ENCODE data around the gene PNPLA7. TPM values are rescaled to one million over a fixed set of nuclear protein-coding genes. Genes with fewer than 3 reads are reported as not detected.

The PNPLA7 gene
- total and polyA plus RNA-seq, 2 of the 13 experiments (the other 11 are each of a cell fraction or from before 2014, with no cell fraction given) = 0.42 to 1.5 TPM

- Histone ChIP-seq H2AFZ (ENCODE audit: low read length) (no peak overlapping the region), H3K9me3 (ENCODE audit: low read length) (no peaks in the 10 kb centered on the region), H4K20me1 (ENCODE audit: insufficient read depth, low read length) (peaks cover 5% of the 10 kb centered on the region; the same call in 1 of the 2 replicates), H3K27ac (ENCODE audit: extremely low read length, insufficient read depth, low read length) (peak overlapping the region; percentile 58), H3K79me2 (ENCODE audit: insufficient read depth, low read length) (peaks cover 14% of the 10 kb centered on the region), H3K4me3 (replicated peaks in 1 of 3; ENCODE audit: insufficient read depth in 1 of 3, low read depth in 2 of 3, low read length in 3 of 3) (peak overlapping the region in 1 of 3 experiments; percentile 51; a peak in 1 of 6 replicates), H3K27me3 (ENCODE audit: control insufficient read depth in 1 of 2, insufficient read depth in 2 of 2, low read length in 2 of 2) (no peaks in the 10 kb centered on the region; a peak in 1 of 5 replicates), H3K4me2 (ENCODE audit: low read depth, low read length) (peak overlapping the region; percentile 66), H3K9ac (ENCODE audit: insufficient read depth, low read depth, low read length) (no peak overlapping the region), H3K4me1 (ENCODE audit: insufficient read depth, low read length) (peaks cover 69% of the 10 kb centered on the region), H3K36me3 (replicated peaks in 1 of 2; ENCODE audit: control insufficient read depth in 1 of 2, insufficient read depth in 2 of 2, low read length in 2 of 2) (peaks cover under 1% of the 10 kb centered on the region in 2 experiments; a peak in 2 of 5 replicates)
- intact Hi-C loops (cut with micrococcal nuclease; ENCODE audit: unreplicated experiment) (no loop called here), in situ Hi-C loops (cut with HindIII; ENCODE audit: extremely low pct_ligation_motif_present, low pct_unique_long_range_greater_than_20kb) (no loop called here)
- WGBS (ENCODE audit: low lambda C conversion rate) = 96% methylated on average over 21 of the region's 25 CpGs
- DNase-seq (ENCODE audit: low spot score) (no peak), FAIRE-seq (no peak), ATAC-seq (no peak)
- POLR2A ChIA-PET = interaction anchor here (1.3 kb wide), 1 partner anchor 8 kb away, joined by 4 read pairs; no protein-coding TSS in a partner anchor
- BruUV-seq (replicated peaks) = no TSS peak
- CTCF ChIA-PET (ENCODE audit: low intra/inter-chr PET ratio, low total read pairs) = no interaction called here
- TF ChIP-seq, protein P1, sequence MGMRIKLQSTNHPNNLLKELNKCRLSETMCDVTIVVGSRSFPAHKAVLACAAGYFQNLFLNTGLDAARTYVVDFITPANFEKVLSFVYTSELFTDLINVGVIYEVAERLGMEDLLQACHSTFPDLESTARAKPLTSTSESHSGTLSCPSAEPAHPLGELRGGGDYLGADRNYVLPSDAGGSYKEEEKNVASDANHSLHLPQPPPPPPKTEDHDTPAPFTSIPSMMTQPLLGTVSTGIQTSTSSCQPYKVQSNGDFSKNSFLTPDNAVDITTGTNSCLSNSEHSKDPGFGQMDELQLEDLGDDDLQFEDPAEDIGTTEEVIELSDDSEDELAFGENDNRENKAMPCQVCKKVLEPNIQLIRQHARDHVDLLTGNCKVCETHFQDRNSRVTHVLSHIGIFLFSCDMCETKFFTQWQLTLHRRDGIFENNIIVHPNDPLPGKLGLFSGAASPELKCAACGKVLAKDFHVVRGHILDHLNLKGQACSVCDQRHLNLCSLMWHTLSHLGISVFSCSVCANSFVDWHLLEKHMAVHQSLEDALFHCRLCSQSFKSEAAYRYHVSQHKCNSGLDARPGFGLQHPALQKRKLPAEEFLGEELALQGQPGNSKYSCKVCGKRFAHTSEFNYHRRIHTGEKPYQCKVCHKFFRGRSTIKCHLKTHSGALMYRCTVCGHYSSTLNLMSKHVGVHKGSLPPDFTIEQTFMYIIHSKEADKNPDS (CRISPR knock-in tag; IDR thresholded peaks at IDR 0.05) = peak; percentile 7; the same call in 1 of the 2 replicates
- TF ChIP-seq GLI4 (CRISPR knock-in tag; IDR thresholded peaks at IDR 0.05; ENCODE audit: borderline replicate concordance) = 0 out of 2 replicates have a peak, but pooled peaks have one; percentile 24
- TF ChIP-seq ZNF12 (CRISPR knock-in tag; IDR thresholded peaks at IDR 0.05) = no peak
- no peak for TF ChIP-seq GFI1 (CRISPR knock-in tag; IDR thresholded peaks at IDR 0.05; ENCODE audit: borderline replicate concordance)
- no peak for TF ChIP-seq SMARCE1 (IDR thresholded peaks at IDR 0.05; ENCODE audit: borderline replicate concordance)
- TF ChIP-seq, protein P2, sequence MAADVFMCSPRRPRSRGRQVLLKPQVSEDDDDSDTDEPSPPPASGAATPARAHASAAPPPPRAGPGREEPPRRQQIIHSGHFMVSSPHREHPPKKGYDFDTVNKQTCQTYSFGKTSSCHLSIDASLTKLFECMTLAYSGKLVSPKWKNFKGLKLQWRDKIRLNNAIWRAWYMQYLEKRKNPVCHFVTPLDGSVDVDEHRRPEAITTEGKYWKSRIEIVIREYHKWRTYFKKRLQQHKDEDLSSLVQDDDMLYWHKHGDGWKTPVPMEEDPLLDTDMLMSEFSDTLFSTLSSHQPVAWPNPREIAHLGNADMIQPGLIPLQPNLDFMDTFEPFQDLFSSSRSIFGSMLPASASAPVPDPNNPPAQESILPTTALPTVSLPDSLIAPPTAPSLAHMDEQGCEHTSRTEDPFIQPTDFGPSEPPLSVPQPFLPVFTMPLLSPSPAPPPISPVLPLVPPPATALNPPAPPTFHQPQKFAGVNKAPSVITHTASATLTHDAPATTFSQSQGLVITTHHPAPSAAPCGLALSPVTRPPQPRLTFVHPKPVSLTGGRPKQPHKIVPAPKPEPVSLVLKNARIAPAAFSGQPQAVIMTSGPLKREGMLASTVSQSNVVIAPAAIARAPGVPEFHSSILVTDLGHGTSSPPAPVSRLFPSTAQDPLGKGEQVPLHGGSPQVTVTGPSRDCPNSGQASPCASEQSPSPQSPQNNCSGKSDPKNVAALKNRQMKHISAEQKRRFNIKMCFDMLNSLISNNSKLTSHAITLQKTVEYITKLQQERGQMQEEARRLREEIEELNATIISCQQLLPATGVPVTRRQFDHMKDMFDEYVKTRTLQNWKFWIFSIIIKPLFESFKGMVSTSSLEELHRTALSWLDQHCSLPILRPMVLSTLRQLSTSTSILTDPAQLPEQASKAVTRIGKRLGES (CRISPR knock-in tag; IDR thresholded peaks at IDR 0.05; ENCODE audit: borderline replicate concordance) = no peak
- TF ChIP-seq NR2F6 (IDR thresholded peaks at IDR 0.05) = no peak
- TF ChIP-seq NR2F6 (CRISPR knock-in tag; IDR thresholded peaks at IDR 0.05) = no peak
- 0 out of 2 replicates have a peak, but pooled peaks have one; percentile 3 for TF ChIP-seq NRL (CRISPR knock-in tag; IDR thresholded peaks at IDR 0.05; ENCODE audit: borderline replicate concordance)
- no peak for TF ChIP-seq SIN3A (IDR thresholded peaks at IDR 0.05; ENCODE audit: borderline replicate concordance, low read depth, low read length)
- no peak for TF ChIP-seq IRF2 (CRISPR knock-in tag; IDR thresholded peaks at IDR 0.05)
- peak; percentile 13; the same call in 1 of the 2 replicates for TF ChIP-seq ZNF607 (CRISPR knock-in tag; IDR thresholded peaks at IDR 0.05; ENCODE audit: borderline replicate concordance)
- 0 out of 2 replicates have a peak, but pooled peaks have one; percentile 7 for TF ChIP-seq GMEB1 (CRISPR knock-in tag; IDR thresholded peaks at IDR 0.05; ENCODE audit: borderline replicate concordance)
These were observed 87.7 kb downstream of the PNPLA7 start for GRCh38 chr9:137462396-137462985.

All from HepG2 (cell line).